Stomach (tissue), 4 donors: ENCODE measurements around the gene OSBPL2.

Source experiments
- POLR2AphosphoS5 ChIP-seq, 3 donors: sonication (generic); formaldehyde crosslinking; IDR thresholded peaks; one replicate each; pipeline ENCODE4 v1.6.1; 2016; ENCODE audit warnings: antibody characterized with exemption in 3 of 3
- TF ChIP-seq, protein P1 (sequence below), 7 experiments: fragments of 450-650 bp in 4 of 7; fragments of 200-600 bp in 3 of 7; sonication (generic) in 3 of 7; IDR thresholded peaks; one replicate each; pipeline ENCODE4 v1.5.1; 2016 to 2019; ENCODE audit warnings: antibody characterized with exemption in 7 of 7, control low read depth in 2 of 7, mild to moderate bottlenecking in 1 of 7

DNA sequence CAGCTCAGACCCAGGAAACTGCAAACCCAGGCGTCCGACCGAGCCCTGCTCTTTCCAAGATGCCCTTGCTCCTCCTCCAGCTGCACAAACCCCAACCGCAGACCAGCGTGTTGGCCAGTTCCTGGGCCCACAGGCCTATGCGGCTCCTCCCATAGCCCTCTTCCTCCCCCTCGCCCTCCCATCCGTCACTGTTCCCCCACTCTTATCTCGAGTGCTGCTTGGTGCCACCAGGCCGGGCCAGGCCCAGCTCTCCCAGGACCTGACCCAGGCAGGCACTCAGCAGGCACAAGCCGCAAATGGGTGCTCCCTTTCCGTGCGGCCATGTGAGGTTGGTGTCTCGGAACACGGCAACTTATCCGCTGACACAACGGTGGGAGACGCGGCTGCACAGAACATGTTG, 93.0 kb downstream of the OSBPL2 start:
- TF ChIP-seq POLR2AphosphoS5 (IDR thresholded peaks at IDR 0.05): no peak
- TF ChIP-seq, protein P1, sequence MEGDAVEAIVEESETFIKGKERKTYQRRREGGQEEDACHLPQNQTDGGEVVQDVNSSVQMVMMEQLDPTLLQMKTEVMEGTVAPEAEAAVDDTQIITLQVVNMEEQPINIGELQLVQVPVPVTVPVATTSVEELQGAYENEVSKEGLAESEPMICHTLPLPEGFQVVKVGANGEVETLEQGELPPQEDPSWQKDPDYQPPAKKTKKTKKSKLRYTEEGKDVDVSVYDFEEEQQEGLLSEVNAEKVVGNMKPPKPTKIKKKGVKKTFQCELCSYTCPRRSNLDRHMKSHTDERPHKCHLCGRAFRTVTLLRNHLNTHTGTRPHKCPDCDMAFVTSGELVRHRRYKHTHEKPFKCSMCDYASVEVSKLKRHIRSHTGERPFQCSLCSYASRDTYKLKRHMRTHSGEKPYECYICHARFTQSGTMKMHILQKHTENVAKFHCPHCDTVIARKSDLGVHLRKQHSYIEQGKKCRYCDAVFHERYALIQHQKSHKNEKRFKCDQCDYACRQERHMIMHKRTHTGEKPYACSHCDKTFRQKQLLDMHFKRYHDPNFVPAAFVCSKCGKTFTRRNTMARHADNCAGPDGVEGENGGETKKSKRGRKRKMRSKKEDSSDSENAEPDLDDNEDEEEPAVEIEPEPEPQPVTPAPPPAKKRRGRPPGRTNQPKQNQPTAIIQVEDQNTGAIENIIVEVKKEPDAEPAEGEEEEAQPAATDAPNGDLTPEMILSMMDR (IDR thresholded peaks at IDR 0.05): no peak
